ENCODE data around the gene RIN1. TPM values are rescaled to one million over a fixed set of nuclear protein-coding genes. Genes with fewer than 3 reads are reported as not detected.

The RIN1 gene
- total RNA-seq, 1 donor from 2014 or later: 0.56 TPM

DNA sequence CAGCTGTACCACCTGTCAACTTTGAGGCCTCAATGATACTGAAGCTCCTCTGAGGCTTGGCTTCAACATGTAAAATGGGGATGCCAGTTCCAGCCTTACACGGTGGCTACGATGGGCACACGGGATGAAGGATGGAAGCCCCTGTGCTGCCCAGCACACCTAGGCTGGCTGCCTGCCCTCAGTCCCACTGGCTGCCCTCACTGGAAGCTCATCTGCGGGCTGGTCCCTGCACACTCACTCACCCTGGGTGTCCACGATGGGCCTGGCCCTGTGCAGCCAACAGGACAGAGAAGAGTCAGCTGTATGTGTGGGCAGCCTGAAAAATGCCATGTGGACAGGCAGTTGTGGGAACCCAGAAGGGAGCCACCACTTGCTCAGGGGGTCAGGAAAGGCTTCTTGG lies 49.5 kb downstream of the RIN1 start:
- peaks cover 8% of the 10 kb centered on the region for H3K79me2 ChIP-seq (ENCODE audit: low read depth)
- no peak overlapping the region for H3K27ac Mint-ChIP-seq
- H3K36me3 Mint-ChIP-seq: no peaks in the 10 kb centered on the region
- H3K36me3 ChIP-seq: no peaks in the 10 kb centered on the region
- H4K20me1 ChIP-seq (ENCODE audit: low read depth): peaks cover 47% of the 10 kb centered on the region
- H3K9ac ChIP-seq: no peak overlapping the region
- H3K4me3 Mint-ChIP-seq: peak overlapping the region; percentile 70
- DNase-seq (ENCODE audit: low spot score): no peak
- H2AFZ ChIP-seq (replicated peaks): no peak overlapping the region
- H3F3A ChIP-seq (ENCODE audit: low read depth): peaks cover 28% of the 10 kb centered on the region
- H3K9me3 ChIP-seq (ENCODE audit: low read depth): no peaks in the 10 kb centered on the region
- peaks cover 21% of the 10 kb centered on the region for H3K27me3 ChIP-seq
- H3K4me2 ChIP-seq: no peak overlapping the region
- TF ChIP-seq, protein P1, sequence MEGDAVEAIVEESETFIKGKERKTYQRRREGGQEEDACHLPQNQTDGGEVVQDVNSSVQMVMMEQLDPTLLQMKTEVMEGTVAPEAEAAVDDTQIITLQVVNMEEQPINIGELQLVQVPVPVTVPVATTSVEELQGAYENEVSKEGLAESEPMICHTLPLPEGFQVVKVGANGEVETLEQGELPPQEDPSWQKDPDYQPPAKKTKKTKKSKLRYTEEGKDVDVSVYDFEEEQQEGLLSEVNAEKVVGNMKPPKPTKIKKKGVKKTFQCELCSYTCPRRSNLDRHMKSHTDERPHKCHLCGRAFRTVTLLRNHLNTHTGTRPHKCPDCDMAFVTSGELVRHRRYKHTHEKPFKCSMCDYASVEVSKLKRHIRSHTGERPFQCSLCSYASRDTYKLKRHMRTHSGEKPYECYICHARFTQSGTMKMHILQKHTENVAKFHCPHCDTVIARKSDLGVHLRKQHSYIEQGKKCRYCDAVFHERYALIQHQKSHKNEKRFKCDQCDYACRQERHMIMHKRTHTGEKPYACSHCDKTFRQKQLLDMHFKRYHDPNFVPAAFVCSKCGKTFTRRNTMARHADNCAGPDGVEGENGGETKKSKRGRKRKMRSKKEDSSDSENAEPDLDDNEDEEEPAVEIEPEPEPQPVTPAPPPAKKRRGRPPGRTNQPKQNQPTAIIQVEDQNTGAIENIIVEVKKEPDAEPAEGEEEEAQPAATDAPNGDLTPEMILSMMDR (IDR thresholded peaks at IDR 0.05): no peak
- TF ChIP-seq EZH2 (IDR thresholded peaks at IDR 0.05): no peak
- H3K27ac ChIP-seq: no peak overlapping the region
- no peak overlapping the region for H3K4me3 ChIP-seq
- peaks cover 25% of the 10 kb centered on the region for H3K27me3 Mint-ChIP-seq (ENCODE audit: insufficient read depth, low read depth)
- H3K9me3 Mint-ChIP-seq: no peaks in the 10 kb centered on the region
- H3K4me1 Mint-ChIP-seq: peaks cover 45% of the 10 kb centered on the region
- H3K4me1 ChIP-seq: peaks cover 12% of the 10 kb centered on the region

DNA sequence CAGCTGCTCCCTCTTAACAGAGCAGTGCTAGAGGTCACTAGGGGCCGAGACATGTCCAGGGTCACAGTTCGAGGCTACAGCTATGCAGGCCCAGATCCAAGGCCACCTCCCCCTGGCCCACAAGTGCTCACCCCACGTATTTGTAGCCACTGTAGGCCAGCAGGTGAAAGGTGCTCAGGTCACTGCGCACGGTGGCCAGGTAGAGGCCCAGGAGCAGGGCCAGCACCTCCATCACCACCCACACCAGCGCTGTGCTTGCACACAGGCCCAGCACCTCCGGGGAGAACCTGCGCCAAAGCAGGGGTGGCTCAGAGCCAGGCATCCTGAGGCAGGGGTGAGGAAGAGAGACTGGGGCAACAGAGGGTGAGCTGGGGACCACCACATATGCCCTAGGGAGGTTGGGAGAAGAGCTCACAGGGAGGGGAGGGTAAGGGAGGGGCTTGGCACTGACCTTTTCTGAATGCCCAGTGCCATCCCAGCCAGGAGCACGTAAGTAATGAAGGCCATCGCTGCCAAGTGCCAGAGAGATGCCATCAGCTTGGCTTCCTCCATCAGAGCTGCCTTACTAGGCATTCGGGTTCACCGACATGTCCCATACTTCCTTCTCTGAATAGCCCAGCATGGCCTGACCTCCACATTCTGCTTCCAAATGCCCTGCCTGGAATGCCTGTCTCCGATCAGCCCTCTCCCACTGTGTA lies 50.8 kb downstream of the RIN1 start:
- no peak overlapping the region for H3K4me2 ChIP-seq
- H3K27ac Mint-ChIP-seq: no peak overlapping the region
- no peaks in the 10 kb centered on the region for H3K36me3 ChIP-seq
- DNase-seq (ENCODE audit: low spot score): no peak
- H3K9me3 ChIP-seq (ENCODE audit: low read depth): no peaks in the 10 kb centered on the region
- H3K27ac ChIP-seq: no peak overlapping the region
- H3F3A ChIP-seq (ENCODE audit: low read depth): peaks cover 35% of the 10 kb centered on the region
- no peak overlapping the region for H2AFZ ChIP-seq (replicated peaks)
- peaks cover 15% of the 10 kb centered on the region for H3K27me3 Mint-ChIP-seq (ENCODE audit: insufficient read depth, low read depth)
- peaks cover 52% of the 10 kb centered on the region for H3K4me1 Mint-ChIP-seq
- no peak overlapping the region for H3K4me3 ChIP-seq
- peaks cover 8% of the 10 kb centered on the region for H3K27me3 ChIP-seq
- no peaks in the 10 kb centered on the region for H3K36me3 Mint-ChIP-seq
- H3K4me3 Mint-ChIP-seq: no peak overlapping the region
- H4K20me1 ChIP-seq (ENCODE audit: low read depth): peaks cover 48% of the 10 kb centered on the region
- H3K9ac ChIP-seq: no peak overlapping the region
- no peaks in the 10 kb centered on the region for H3K9me3 Mint-ChIP-seq
- TF ChIP-seq EZH2 (IDR thresholded peaks at IDR 0.05): no peak
- TF ChIP-seq EZH2phosphoT487 (IDR thresholded peaks at IDR 0.05): no peak
- TF ChIP-seq, protein P1 (IDR thresholded peaks at IDR 0.05): no peak
- peaks cover 14% of the 10 kb centered on the region for H3K4me1 ChIP-seq
- H3K79me2 ChIP-seq (ENCODE audit: low read depth): peaks cover 8% of the 10 kb centered on the region

DNA sequence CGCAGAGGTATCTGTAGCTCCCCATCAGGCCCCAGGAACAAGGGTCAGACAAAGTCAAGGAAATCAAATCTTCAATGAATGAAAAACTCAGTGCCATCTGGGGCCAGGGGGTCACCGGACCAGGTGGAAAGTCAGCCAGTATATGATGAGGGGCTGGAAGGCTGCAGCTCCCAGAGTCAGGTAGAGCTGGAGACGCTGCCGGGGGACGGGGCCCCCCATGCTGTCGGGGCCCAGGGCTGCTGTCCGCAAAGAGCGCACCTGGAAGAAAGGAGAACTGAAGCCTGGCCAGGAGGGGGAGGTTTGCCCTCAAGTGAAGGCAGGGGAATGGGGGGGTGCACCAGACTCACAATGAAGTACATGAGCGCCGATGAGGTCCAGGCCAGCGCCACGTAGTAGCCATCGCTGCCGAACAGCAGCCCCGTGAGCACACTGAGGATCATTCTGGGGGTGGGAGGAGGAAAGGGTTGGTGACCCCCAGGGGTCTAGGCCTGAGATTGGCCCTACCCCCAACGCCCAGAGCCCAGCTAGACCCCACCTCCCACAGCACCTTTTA lies 51.6 kb downstream of the RIN1 start:
- Mint-ChIP-seq H3K27me3 (ENCODE audit: insufficient read depth, low read depth) (peaks cover 8% of the 10 kb centered on the region), H3K4me3 (peak overlapping the region; percentile 50), H3K4me1 (peaks cover 52% of the 10 kb centered on the region), H3K9me3 (no peaks in the 10 kb centered on the region), H3K36me3 (no peaks in the 10 kb centered on the region), H3K27ac (no peak overlapping the region)
- H3K27me3 ChIP-seq: peaks cover under 1% of the 10 kb centered on the region
- H3K36me3 ChIP-seq: no peaks in the 10 kb centered on the region
- H3K4me2 ChIP-seq: no peak overlapping the region
- no peak overlapping the region for H2AFZ ChIP-seq (replicated peaks)
- H3K4me3 ChIP-seq: no peak overlapping the region
- H3F3A ChIP-seq (ENCODE audit: low read depth): peaks cover 27% of the 10 kb centered on the region
- TF ChIP-seq, protein P1 (IDR thresholded peaks at IDR 0.05): no peak
- TF ChIP-seq EZH2phosphoT487 (IDR thresholded peaks at IDR 0.05) (no peak), EZH2 (IDR thresholded peaks at IDR 0.05) (no peak)
- no peak overlapping the region for H3K27ac ChIP-seq
- H3K9ac ChIP-seq: no peak overlapping the region
- no peaks in the 10 kb centered on the region for H3K9me3 ChIP-seq (ENCODE audit: low read depth)
- H3K79me2 ChIP-seq (ENCODE audit: low read depth): peaks cover 8% of the 10 kb centered on the region
- no peak for DNase-seq (ENCODE audit: low spot score)
- peaks cover 48% of the 10 kb centered on the region for H4K20me1 ChIP-seq (ENCODE audit: low read depth)
- peaks cover 15% of the 10 kb centered on the region for H3K4me1 ChIP-seq
